ENCODE data around the gene NCAN.
A peak's percentile ranks its signal among the peaks of the same experiment; 100 is the strongest.
"Not testable (repeated sequence)": the region's sequence is repeated elsewhere in the genome, so short reads cannot be mapped to it uniquely, and the experiment has no call there.

Gene NCAN

DNA sequence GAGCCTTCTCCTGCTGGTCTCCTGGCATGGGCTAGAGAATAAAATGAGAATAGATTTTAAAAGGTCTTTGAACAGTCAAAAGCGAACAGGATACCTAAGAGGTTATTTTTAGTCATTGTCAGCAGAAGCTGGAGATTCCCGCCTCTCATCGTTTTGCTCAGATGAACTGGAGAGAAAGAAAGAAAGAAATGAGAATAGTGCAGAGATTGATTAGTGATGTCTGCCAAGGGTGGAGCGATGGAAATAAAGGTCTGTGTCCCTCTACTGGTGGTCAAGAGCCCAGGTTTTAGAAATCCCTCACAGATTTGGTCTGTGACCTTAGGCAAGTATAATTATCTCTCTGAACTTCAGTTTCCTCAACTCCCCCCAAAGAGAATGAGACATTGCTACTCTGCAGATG, 5.3 kb downstream of the NCAN start:
- H3K36me3 ChIP-seq (ENCODE audit: control insufficient read depth, insufficient read depth, low read length) = no peaks in the 10 kb centered on the region
- no peak for DNase-seq (ENCODE audit: extremely low read depth, insufficient read length)
- TF ChIP-seq, protein P1, sequence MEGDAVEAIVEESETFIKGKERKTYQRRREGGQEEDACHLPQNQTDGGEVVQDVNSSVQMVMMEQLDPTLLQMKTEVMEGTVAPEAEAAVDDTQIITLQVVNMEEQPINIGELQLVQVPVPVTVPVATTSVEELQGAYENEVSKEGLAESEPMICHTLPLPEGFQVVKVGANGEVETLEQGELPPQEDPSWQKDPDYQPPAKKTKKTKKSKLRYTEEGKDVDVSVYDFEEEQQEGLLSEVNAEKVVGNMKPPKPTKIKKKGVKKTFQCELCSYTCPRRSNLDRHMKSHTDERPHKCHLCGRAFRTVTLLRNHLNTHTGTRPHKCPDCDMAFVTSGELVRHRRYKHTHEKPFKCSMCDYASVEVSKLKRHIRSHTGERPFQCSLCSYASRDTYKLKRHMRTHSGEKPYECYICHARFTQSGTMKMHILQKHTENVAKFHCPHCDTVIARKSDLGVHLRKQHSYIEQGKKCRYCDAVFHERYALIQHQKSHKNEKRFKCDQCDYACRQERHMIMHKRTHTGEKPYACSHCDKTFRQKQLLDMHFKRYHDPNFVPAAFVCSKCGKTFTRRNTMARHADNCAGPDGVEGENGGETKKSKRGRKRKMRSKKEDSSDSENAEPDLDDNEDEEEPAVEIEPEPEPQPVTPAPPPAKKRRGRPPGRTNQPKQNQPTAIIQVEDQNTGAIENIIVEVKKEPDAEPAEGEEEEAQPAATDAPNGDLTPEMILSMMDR (IDR thresholded peaks at IDR 0.05; ENCODE audit: insufficient read depth, low read length, poor library complexity, severe bottlenecking) = peak; percentile 28
- H3K4me3 ChIP-seq (replicated peaks; ENCODE audit: low read depth, low read length) = no peak overlapping the region
- H3K27me3 ChIP-seq (replicated peaks; ENCODE audit: control insufficient read depth, insufficient read depth, low read length) = no peaks in the 10 kb centered on the region; the same call in 1 of the 2 replicates

GRCh38 chr19:19218911-19219310, 7.2 kb downstream of the NCAN start:
- H3K27me3 ChIP-seq (replicated peaks; ENCODE audit: control insufficient read depth, insufficient read depth, low read length) = no peaks in the 10 kb centered on the region
- TF ChIP-seq, protein P1 (IDR thresholded peaks at IDR 0.05; ENCODE audit: insufficient read depth, low read length, poor library complexity, severe bottlenecking) = no peak
- DNase-seq (ENCODE audit: extremely low read depth, insufficient read length) = no peak
- H3K36me3 ChIP-seq (ENCODE audit: control insufficient read depth, insufficient read depth, low read length) = no peaks in the 10 kb centered on the region
- no peak overlapping the region for H3K4me3 ChIP-seq (replicated peaks; ENCODE audit: low read depth, low read length)

DNA sequence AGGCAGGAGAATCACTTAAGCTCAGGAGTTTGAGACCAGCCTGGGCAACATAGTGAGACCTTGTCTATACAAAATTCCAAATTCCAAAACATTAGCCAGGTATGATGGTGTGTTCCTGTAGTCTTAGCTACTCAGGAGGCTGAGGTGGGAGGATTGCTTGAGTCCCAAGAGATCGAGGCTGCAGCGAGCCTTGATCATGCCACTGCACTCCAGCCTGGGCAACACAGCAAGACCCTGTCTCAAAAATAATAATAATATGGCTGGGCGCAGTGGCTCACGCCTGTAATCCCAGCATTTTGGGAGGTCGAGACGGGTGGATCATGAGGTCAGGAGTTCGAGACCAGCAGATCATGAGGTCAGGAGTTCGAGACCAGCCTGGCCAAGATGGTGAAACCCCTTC, 9.2 kb downstream of the NCAN start:
- H3K36me3 ChIP-seq (ENCODE audit: control insufficient read depth, insufficient read depth, low read length); H3K4me3 ChIP-seq (replicated peaks; ENCODE audit: low read depth, low read length); DNase-seq (ENCODE audit: extremely low read depth, insufficient read length); H3K27me3 ChIP-seq (replicated peaks; ENCODE audit: control insufficient read depth, insufficient read depth, low read length): not testable (repeated sequence)

DNA sequence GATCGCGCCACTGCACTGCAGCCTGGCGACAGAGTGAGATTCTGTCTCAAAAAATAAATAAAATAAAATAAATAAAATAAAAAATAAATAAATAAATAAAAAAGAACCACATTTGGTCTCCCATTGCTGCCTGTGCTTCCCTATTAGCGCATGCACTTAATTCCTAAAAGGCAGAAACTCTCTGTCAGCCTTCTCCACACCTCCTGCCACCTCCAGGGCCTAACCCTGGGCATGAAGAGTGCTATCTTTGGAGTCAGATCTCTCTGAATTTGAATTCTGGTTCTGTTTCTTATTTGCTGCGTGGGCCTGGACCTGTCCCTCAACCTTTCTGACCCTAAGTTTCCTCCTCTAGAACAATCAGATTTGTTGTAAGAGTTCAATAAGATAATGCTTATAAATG, 11.3 kb downstream of the NCAN start:
- Histone ChIP-seq H3K27me3 (replicated peaks; ENCODE audit: control insufficient read depth, insufficient read depth, low read length) (no peaks in the 10 kb centered on the region; the same call in 1 of the 2 replicates), H3K36me3 (ENCODE audit: control insufficient read depth, insufficient read depth, low read length) (no peaks in the 10 kb centered on the region), H3K4me3 (replicated peaks; ENCODE audit: low read depth, low read length) (no peak overlapping the region)
- TF ChIP-seq, protein P1 (IDR thresholded peaks at IDR 0.05; ENCODE audit: insufficient read depth, low read length, poor library complexity, severe bottlenecking) = no peak
- no peak for DNase-seq (ENCODE audit: extremely low read depth, insufficient read length)

- H3K27me3 ChIP-seq (replicated peaks; ENCODE audit: control insufficient read depth, insufficient read depth, low read length) = no peaks in the 10 kb centered on the region; the same call in 1 of the 2 replicates
- no peak overlapping the region for H3K4me3 ChIP-seq (replicated peaks; ENCODE audit: low read depth, low read length)
- no peak for DNase-seq (ENCODE audit: extremely low read depth, insufficient read length)
- H3K36me3 ChIP-seq (ENCODE audit: control insufficient read depth, insufficient read depth, low read length) = no peaks in the 10 kb centered on the region
- TF ChIP-seq, protein P1 (IDR thresholded peaks at IDR 0.05; ENCODE audit: insufficient read depth, low read length, poor library complexity, severe bottlenecking) = no peak
Measured at GRCh38 chr19:19223636-19224035, 11.9 kb downstream of the NCAN start.

GRCh38 chr19:19224150-19224851, 12.5 kb downstream of the NCAN start:
- no peaks in the 10 kb centered on the region; the same call in 1 of the 2 replicates for H3K27me3 ChIP-seq (replicated peaks; ENCODE audit: control insufficient read depth, insufficient read depth, low read length)
- TF ChIP-seq, protein P1 (IDR thresholded peaks at IDR 0.05; ENCODE audit: insufficient read depth, low read length, poor library complexity, severe bottlenecking) = no peak
- H3K36me3 ChIP-seq (ENCODE audit: control insufficient read depth, insufficient read depth, low read length) = no peaks in the 10 kb centered on the region
- H3K4me3 ChIP-seq (replicated peaks; ENCODE audit: low read depth, low read length) = no peak overlapping the region
- DNase-seq (ENCODE audit: extremely low read depth, insufficient read length) = no peak

Measured in GM06990 (cell line).